WTC11 (cell line): ENCODE data around the gene KCNQ2. TPM values are rescaled to one million over a fixed set of nuclear protein-coding genes. Genes with fewer than 3 reads are reported as not detected.

ENCODE experiments used
- ATAC-seq: fragments of 200-7000 bp; cut with Tn5 transposase; 2 replicates; pipeline ENCODE4 v1.10.0; 2021; ENCODE audit warnings: mild to moderate bottlenecking, moderate library complexity
- CTCF ChIA-PET: fragments of 300-600 bp; sonication (Branson Sonifier 250); formaldehyde crosslinking; loops from one replicate; lab custom pipeline; 2021; ENCODE audit warnings: antibody characterized with exemption; lab: Charles Lee
- POLR2A ChIA-PET: fragments of 350-600 bp; sonication (Branson Sonifier 250); formaldehyde crosslinking; loops from one replicate; lab custom pipeline; 2021; ENCODE audit warnings: antibody characterized with exemption; lab: Charles Lee
- DNase-seq: peaks from one replicate; pipeline ENCODE4 v3.0.0; 2021; ENCODE audit warnings: low spot score
- H3K27ac Mint-ChIP-seq: 2 replicates; pipeline ENCODE4 v1.8.0; 2021; ENCODE audit warnings: mixed read lengths
- H3K27me3 Mint-ChIP-seq: 2 replicates; pipeline ENCODE4 v1.8.0; 2021; ENCODE audit warnings: low read depth, mild to moderate bottlenecking, moderate library complexity, mixed read lengths
- H3K36me3 Mint-ChIP-seq: 2 replicates; pipeline ENCODE4 v1.8.0; 2021; ENCODE audit warnings: mixed read lengths
- H3K4me1 Mint-ChIP-seq: 2 replicates; pipeline ENCODE4 v1.8.0; 2022; ENCODE audit warnings: mixed read lengths
- H3K4me3 Mint-ChIP-seq: 2 replicates; pipeline ENCODE4 v1.8.0; 2021; ENCODE audit warnings: mild to moderate bottlenecking, moderate library complexity, mixed read lengths
- H3K9me3 Mint-ChIP-seq: 2 replicates; pipeline ENCODE4 v1.8.0; 2021; ENCODE audit warnings: mixed read lengths
- ATF2 ChIP-seq: sonication (generic); formaldehyde crosslinking; IDR thresholded peaks from 2 replicates; pipeline ENCODE4 v1.8.1; 2022; ENCODE audit warnings: low read depth, missing genetic modification reagents, borderline replicate concordance
- CTCF ChIP-seq: fragments of 200-600 bp; IDR thresholded peaks from 2 replicates; pipeline ENCODE4 v1.8.0; 2022; ENCODE audit warnings: antibody characterized with exemption
- E2F1 ChIP-seq: sonication (generic); formaldehyde crosslinking; IDR thresholded peaks from 2 replicates; pipeline ENCODE4 v1.8.0; 2022; ENCODE audit warnings: mild to moderate bottlenecking, missing genetic modification reagents
- ERG ChIP-seq: fragments of 250-450 bp; sonication (Bioruptor Pico); IDR thresholded peaks from 2 replicates; pipeline ENCODE4 v1.8.0; 2021; ENCODE audit warnings: mild to moderate bottlenecking
- HMGA2 ChIP-seq: fragments of 250-450 bp; sonication (Bioruptor Pico); IDR thresholded peaks from 2 replicates; pipeline ENCODE4 v1.4.0; 2021; ENCODE audit warnings: mild to moderate bottlenecking, moderate library complexity
- MYBL2 ChIP-seq: sonication (generic); formaldehyde crosslinking; IDR thresholded peaks from 2 replicates; pipeline ENCODE4 v1.8.1; 2023; ENCODE audit warnings: mild to moderate bottlenecking, moderate library complexity, missing genetic modification reagents
- NR2C2 ChIP-seq: sonication (generic); formaldehyde crosslinking; IDR thresholded peaks from 2 replicates; pipeline ENCODE4 v1.8.0; 2022; ENCODE audit warnings: mild to moderate bottlenecking, missing genetic modification reagents
- OVOL2 ChIP-seq: fragments of 250-450 bp; sonication (Bioruptor Pico); IDR thresholded peaks from 2 replicates; pipeline ENCODE4 v1.9.0; 2021; ENCODE audit warnings: mild to moderate bottlenecking, borderline replicate concordance
- RORB ChIP-seq: fragments of 250-450 bp; sonication (Bioruptor Pico); IDR thresholded peaks from 2 replicates; pipeline ENCODE4 v1.9.0; 2021; ENCODE audit warnings: mild to moderate bottlenecking
- SMAD3 ChIP-seq: sonication (generic); formaldehyde crosslinking; IDR thresholded peaks from 2 replicates; pipeline ENCODE4 v1.8.0; 2022; ENCODE audit warnings: missing genetic modification reagents, mild to moderate bottlenecking, borderline replicate concordance
- TEAD1 ChIP-seq: sonication (generic); formaldehyde crosslinking; IDR thresholded peaks from 2 replicates; pipeline ENCODE4 v1.8.0; 2022; ENCODE audit warnings: mild to moderate bottlenecking, missing genetic modification reagents
- ZBTB43 ChIP-seq: sonication (generic); formaldehyde crosslinking; IDR thresholded peaks from 2 replicates; pipeline ENCODE4 v1.8.1; 2023; ENCODE audit warnings: mild to moderate bottlenecking, missing genetic modification reagents
- ZNF138 ChIP-seq: sonication (generic); formaldehyde crosslinking; conservative IDR thresholded peaks from 2 replicates; pipeline ENCODE4 v1.8.1; 2022; ENCODE audit warnings: mild to moderate bottlenecking, moderate library complexity, missing genetic modification reagents
- ZNF219 ChIP-seq: sonication (generic); formaldehyde crosslinking; IDR thresholded peaks from 2 replicates; pipeline ENCODE4 v1.8.0; 2023; ENCODE audit warnings: missing genetic modification reagents, mild to moderate bottlenecking, borderline replicate concordance
- ZNF317 ChIP-seq: sonication (generic); formaldehyde crosslinking; IDR thresholded peaks from 2 replicates; pipeline ENCODE4 v1.8.1; 2023; ENCODE audit warnings: low read depth, mild to moderate bottlenecking, moderate library complexity, missing genetic modification reagents, borderline replicate concordance
- ZNF416 ChIP-seq: fragments of 250-450 bp; sonication (Bioruptor Pico); IDR thresholded peaks from 2 replicates; pipeline ENCODE4 v1.9.0; 2021; ENCODE audit warnings: mild to moderate bottlenecking, inconsistent platforms
- ZNF423 ChIP-seq: fragments of 250-450 bp; sonication (Bioruptor Pico); IDR thresholded peaks from 2 replicates; pipeline ENCODE4 v2.1.2; 2022; ENCODE audit warnings: mild to moderate bottlenecking, moderate library complexity
- ZSCAN18 ChIP-seq: fragments of 250-450 bp; sonication (Bioruptor Pico); IDR thresholded peaks from 2 replicates; pipeline ENCODE4 v2.1.2; 2022; ENCODE audit warnings: mild to moderate bottlenecking, moderate library complexity
- total RNA-seq: library from RNA; stranded (reverse); gene quantifications from 3 replicates; pipeline ENCODE4 v1.2.3, GENCODE V29; 2021
- TF ChIP-seq, protein P1 (sequence below): sonication (generic); formaldehyde crosslinking; IDR thresholded peaks from 2 replicates; pipeline ENCODE4 v1.8.0; 2022; ENCODE audit warnings: missing genetic modification reagents

The KCNQ2 gene
- total RNA-seq, 1 experiment from 2014 or later, result 99.8 TPM

- Mint-ChIP-seq H3K36me3 (no peaks in the 10 kb centered on the region), H3K9me3 (no peaks in the 10 kb centered on the region), H3K27ac (no peak overlapping the region), H3K4me3 (no peak overlapping the region), H3K4me1 (peaks cover 12% of the 10 kb centered on the region), H3K27me3 (no peaks in the 10 kb centered on the region)
- POLR2A ChIA-PET, result no interaction called here
- no peak for DNase-seq
- TF ChIP-seq ATF2 (CRISPR knock-in tag) (no peak), ZNF138 (CRISPR knock-in tag) (no peak), ZNF219 (no peak), NR2C2 (CRISPR knock-in tag) (no peak), SMAD3 (CRISPR knock-in tag) (no peak), ZNF317 (no peak), MYBL2 (CRISPR knock-in tag) (no peak), ZSCAN18 (CRISPR knock-in tag) (no peak), ZNF416 (CRISPR knock-in tag) (no peak), ZNF423 (no peak), CTCF (no peak), HMGA2 (no peak), OVOL2 (CRISPR knock-in tag) (no peak), ERG (no peak), TEAD1 (CRISPR knock-in tag) (no peak), RORB (no peak), ZBTB43 (no peak), E2F1 (no peak)
- TF ChIP-seq, protein P1, sequence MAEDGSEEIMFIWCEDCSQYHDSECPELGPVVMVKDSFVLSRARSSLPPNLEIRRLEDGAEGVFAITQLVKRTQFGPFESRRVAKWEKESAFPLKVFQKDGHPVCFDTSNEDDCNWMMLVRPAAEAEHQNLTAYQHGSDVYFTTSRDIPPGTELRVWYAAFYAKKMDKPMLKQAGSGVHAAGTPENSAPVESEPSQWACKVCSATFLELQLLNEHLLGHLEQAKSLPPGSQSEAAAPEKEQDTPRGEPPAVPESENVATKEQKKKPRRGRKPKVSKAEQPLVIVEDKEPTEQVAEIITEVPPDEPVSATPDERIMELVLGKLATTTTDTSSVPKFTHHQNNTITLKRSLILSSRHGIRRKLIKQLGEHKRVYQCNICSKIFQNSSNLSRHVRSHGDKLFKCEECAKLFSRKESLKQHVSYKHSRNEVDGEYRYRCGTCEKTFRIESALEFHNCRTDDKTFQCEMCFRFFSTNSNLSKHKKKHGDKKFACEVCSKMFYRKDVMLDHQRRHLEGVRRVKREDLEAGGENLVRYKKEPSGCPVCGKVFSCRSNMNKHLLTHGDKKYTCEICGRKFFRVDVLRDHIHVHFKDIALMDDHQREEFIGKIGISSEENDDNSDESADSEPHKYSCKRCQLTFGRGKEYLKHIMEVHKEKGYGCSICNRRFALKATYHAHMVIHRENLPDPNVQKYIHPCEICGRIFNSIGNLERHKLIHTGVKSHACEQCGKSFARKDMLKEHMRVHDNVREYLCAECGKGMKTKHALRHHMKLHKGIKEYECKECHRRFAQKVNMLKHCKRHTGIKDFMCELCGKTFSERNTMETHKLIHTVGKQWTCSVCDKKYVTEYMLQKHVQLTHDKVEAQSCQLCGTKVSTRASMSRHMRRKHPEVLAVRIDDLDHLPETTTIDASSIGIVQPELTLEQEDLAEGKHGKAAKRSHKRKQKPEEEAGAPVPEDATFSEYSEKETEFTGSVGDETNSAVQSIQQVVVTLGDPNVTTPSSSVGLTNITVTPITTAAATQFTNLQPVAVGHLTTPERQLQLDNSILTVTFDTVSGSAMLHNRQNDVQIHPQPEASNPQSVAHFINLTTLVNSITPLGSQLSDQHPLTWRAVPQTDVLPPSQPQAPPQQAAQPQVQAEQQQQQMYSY (CRISPR knock-in tag), result no peak
- CTCF ChIA-PET, result interaction anchor here (0.7 kb wide), 1 partner anchor 19 kb away, joined by 4 read pairs; no protein-coding TSS in a partner anchor
- ATAC-seq, result no peak
These were observed 71.8 kb downstream of the KCNQ2 start for GRCh38 chr20:63400486-63401210.
